GM12892 (cell line): ENCODE data around the gene SMPD3.

Experiments
- DNase-seq: peaks from one replicate; pipeline ENCODE4 v3.0.0; 2011; ENCODE audit not compliant: insufficient read length
- FAIRE-seq: peaks from 2 replicates; lab custom pipeline; 2011; peaks lifted over from hg19 to GRCh38; lab: Jason Lieb, UNC
- POLR2A ChIP-seq: IDR thresholded peaks from 2 replicates; pipeline ENCODE4 v1.6.1; 2011; ENCODE audit warnings: low read depth, low read length, control low read depth
- POLR2AphosphoS5 ChIP-seq: IDR thresholded peaks from 2 replicates; pipeline ENCODE4 v1.6.1; 2011; ENCODE audit warnings: low read depth, low read length, control low read depth
- TAF1 ChIP-seq: IDR thresholded peaks from 2 replicates; pipeline ENCODE4 v1.6.1; 2011; ENCODE audit warnings: low read depth, mild to moderate bottlenecking, control low read depth, low read length, borderline replicate concordance

SMPD3 gene

GRCh38 chr16:68353366-68353765 lies 94.9 kb downstream of the SMPD3 start:
- TF ChIP-seq TAF1 (no peak), POLR2AphosphoS5 (no peak), POLR2A (no peak)
- no peak for FAIRE-seq
- no peak for DNase-seq

DNA sequence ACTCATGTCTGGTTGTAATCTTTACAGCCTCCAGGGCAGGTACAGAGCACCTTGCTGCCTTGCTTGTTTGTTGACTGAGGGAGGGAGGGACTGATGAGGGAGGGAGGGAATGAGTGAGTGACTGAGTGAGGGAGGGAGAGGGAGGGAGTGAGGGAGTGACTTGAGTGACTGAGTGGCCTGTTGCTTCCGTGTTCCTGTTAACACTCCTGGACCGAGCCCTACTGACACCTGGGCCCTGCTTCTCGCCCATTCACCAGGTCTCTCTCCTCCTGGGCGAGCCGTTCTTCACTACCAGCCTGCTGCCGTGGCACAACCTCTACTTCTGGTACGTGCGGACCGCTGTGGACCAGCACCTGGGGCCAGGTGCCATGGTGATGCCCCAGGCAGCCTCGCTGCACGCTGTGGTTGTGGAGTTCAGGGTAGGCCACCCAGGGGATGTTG lies 96.3 kb downstream of the SMPD3 start:
- TF ChIP-seq POLR2AphosphoS5 = no peak
- no peak for TF ChIP-seq TAF1
- TF ChIP-seq POLR2A = no peak
- DNase-seq = no peak
- no peak for FAIRE-seq

DNA sequence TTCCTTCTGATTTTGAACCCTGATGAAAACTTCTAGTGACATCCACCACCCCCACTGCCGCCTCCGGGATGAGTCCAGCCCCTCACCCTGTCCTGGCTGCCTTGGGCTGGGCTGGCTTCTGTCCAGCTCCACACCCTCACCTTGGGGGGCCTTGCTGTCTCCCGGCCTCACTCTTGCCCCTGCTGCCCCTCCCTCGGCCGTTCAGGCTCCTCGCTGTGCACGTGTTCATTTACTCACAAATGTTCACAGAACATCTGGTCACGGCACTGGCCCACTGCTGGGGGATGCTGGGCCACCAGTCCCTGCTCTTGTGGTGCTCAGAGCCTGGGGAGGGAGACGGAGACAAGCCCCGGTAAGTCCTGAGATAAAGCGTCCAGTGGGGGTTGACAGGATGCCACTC lies 96.8 kb downstream of the SMPD3 start:
- TF ChIP-seq POLR2A (no peak), POLR2AphosphoS5 (no peak), TAF1 (no peak)
- FAIRE-seq (no peak), DNase-seq (no peak)

- DNase-seq (no peak), FAIRE-seq (no peak)
- TF ChIP-seq POLR2A (no peak), TAF1 (no peak), POLR2AphosphoS5 (no peak)
Observed at GRCh38 chr16:68350813-68351350, 97.4 kb downstream of the SMPD3 start.

DNA sequence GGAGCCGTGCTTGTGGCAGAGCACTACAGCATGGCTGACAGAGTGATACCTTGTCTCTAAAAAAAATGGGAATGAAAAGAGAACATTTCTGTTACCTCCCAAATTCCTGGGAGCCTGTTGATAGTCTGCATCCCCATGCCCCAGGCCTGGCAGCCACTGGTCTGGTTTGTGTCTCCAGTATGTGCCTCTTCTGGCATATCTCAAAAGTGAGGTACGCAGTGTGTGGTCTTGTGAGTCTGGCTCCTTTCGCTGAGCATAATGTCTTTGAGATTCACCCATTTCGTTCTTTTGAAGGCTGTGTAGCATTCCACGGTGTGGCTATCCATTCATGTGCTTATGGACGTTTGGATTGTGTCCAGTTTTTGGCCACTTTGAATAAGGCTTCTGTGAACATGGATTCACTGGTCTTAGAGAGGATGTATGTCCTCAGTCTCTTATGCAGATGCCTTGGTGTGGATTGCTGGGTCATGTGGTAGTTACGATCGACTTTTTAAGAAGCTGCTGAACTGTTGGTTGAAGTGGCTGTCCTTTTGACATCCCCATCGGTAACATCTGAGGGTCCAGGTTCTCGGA lies 98.4 kb downstream of the SMPD3 start:
- DNase-seq = no peak
- FAIRE-seq = no peak
- TF ChIP-seq POLR2AphosphoS5 (no peak), POLR2A (no peak), TAF1 (no peak)

- TF ChIP-seq POLR2A (no peak), POLR2AphosphoS5 (no peak), TAF1 (no peak)
- DNase-seq (no peak), FAIRE-seq (no peak)
Observed at GRCh38 chr16:68348639-68349445, 99.5 kb downstream of the SMPD3 start.

DNA sequence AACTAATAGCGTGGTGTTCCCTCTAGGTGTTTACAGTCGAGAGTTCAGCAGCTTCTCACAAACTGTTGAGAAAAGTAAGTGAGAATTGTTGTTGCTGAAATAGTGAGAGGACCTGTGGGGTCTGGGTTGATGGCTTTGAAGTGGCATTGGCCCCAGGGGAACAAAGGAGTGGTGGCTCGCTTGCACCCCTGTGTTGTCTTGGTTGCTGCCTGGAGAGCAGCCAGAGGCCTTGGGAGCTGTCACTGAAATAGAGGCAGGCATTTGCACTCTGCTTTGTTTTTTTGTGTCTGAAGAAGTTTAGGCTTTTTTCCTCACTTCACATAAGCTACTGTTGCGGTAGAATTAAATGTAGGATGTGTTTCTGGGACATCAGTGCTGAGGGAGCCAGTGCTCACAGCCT lies 100.7 kb downstream of the SMPD3 start:
- TF ChIP-seq POLR2AphosphoS5 = no peak
- no peak for TF ChIP-seq POLR2A
- no peak for TF ChIP-seq TAF1
- FAIRE-seq (no peak), DNase-seq (no peak)

DNA sequence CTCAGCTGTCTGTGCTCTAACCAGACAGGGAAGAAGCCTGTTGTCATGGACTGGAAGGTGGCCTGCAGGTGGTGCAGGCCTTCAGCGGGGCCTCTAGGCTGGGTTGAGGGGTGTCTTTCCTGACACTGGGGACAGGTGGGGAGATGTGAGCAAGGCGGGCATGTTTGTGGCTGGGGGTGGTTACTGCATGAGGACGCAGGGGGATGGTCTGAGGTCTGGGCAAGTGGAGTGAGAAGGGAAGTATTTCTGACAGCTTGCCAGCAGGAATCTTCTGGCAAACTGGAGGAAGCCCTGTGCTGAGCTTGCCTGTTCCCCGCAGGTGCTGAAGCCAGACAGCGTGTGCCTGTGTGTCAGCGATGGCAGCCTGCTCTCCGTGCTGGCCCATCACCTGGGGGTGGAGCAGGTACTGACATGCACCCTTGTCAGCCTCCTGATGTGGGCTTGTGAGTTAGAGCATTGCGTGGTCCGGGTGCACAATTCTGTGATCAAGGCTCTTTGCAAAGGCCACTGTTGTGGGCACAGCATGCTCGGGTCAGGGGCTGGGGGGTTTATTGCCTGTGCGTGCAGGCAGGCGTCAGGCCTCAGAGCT lies 101.3 kb downstream of the SMPD3 start:
- FAIRE-seq (no peak), DNase-seq (no peak)
- TF ChIP-seq POLR2A (no peak), TAF1 (no peak), POLR2AphosphoS5 (no peak)

DNA sequence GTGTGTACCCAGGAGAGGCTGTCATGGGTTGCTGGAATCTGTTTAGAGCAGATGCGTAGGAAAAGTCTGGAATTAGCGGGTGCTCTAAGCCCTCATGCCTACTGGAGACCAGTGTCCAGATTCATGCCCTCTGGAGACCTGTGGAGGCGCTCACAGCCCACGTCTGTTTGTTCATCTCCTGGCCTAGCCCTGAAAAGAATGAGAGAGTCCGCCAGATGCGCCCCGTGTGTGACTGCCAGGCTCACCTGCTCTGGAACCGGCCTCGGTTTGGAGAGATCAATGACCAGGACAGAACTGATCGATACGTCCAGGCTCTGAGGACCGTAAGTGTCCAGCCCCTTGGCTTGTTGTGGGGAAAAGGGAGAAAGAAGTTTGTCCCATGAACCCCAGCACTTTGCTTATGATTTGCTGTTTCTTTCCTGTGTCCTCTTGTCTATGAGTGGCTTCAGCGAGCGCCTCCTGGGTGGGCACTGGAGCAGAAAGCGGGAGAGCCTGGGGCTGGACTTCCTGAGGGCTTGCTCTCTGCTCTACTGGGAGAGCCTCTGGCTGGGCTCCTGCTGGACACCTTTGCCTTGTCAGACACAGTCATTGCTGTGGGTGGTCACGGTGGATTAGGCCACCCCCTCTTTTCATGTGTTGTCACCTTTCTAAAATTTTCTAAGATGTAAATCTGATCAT lies 102.2 kb downstream of the SMPD3 start:
- no peak for DNase-seq
- TF ChIP-seq POLR2A (no peak), TAF1 (no peak), POLR2AphosphoS5 (no peak)
- no peak for FAIRE-seq

DNA sequence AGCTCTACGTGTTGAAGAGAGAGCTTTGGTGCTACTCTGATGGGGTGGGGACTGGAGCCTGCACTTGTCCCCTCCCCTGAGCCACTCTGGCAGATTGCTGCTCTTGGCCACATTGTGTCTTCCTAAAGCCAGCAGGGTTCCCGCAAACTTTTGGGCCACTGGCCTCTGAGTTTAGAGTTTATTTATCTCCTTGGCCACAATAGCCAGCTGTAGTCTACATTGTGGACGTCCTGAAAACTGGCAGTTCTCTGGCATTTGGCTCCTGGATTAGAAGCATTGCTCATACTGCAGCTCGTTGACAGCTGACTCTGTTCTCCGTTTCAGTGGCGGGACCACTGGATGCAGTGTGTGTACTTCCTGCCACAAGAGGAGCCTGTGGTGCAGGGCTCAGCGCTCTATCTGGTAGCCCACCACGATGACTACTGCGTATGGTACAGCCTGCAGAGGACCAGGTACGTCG lies 102.9 kb downstream of the SMPD3 start:
- FAIRE-seq (no peak), DNase-seq (no peak)
- TF ChIP-seq TAF1 (no peak), POLR2AphosphoS5 (no peak), POLR2A (no peak)

GRCh38 chr16:68344252-68344651 lies 104.1 kb downstream of the SMPD3 start:
- TF ChIP-seq POLR2A (no peak), TAF1 (no peak), POLR2AphosphoS5 (no peak)
- FAIRE-seq (no peak), DNase-seq (no peak)
